Trophoblast cell (in vitro differentiated cells and primary cell): ENCODE measurements around the gene ENTPD8.

ENCODE experiments used
- DNase-seq, 2 donors: peaks; one replicate each; pipeline ENCODE4 v3.0.0-alpha.2; 2016
- H2AFZ ChIP-seq: 2 replicates; pipeline ENCODE4 v1.6.1; 2013; ENCODE audit warnings: low read length, moderate library complexity, mild to moderate bottlenecking; ENCODE audit not compliant: insufficient read depth, poor library complexity
- H2AK5ac ChIP-seq: 2 replicates; pipeline ENCODE4 v1.6.1; 2013; ENCODE audit warnings: mild to moderate bottlenecking, low read length
- H2BK120ac ChIP-seq: 2 replicates; pipeline ENCODE4 v1.6.1; 2013; ENCODE audit warnings: low read length, mild to moderate bottlenecking, moderate library complexity; ENCODE audit not compliant: insufficient read depth, poor library complexity
- H2BK12ac ChIP-seq: 2 replicates; pipeline ENCODE4 v1.6.1; 2013; ENCODE audit warnings: mild to moderate bottlenecking, low read length, moderate library complexity
- H2BK5ac ChIP-seq: 2 replicates; pipeline ENCODE4 v1.6.1; 2013; ENCODE audit warnings: low read length, low read depth, moderate library complexity, mild to moderate bottlenecking; ENCODE audit not compliant: poor library complexity
- H3K14ac ChIP-seq: 2 replicates; pipeline ENCODE4 v1.6.1; 2013; ENCODE audit warnings: mild to moderate bottlenecking, low read length
- H3K18ac ChIP-seq: 2 replicates; pipeline ENCODE4 v1.6.1; 2013; ENCODE audit warnings: mild to moderate bottlenecking, low read length
- H3K23ac ChIP-seq: 2 replicates; pipeline ENCODE4 v1.6.1; 2013; ENCODE audit warnings: low read length
- H3K27ac ChIP-seq: 2 replicates; pipeline ENCODE4 v1.5.1; 2013; ENCODE audit warnings: low read depth, mild to moderate bottlenecking, inconsistent platforms, low read length, moderate library complexity
- H3K27me3 ChIP-seq: 2 replicates; pipeline ENCODE4 v1.6.1; 2013; ENCODE audit warnings: inconsistent platforms, mild to moderate bottlenecking, low read length, moderate library complexity; ENCODE audit not compliant: insufficient read depth
- H3K36me3 ChIP-seq, 2 experiments: 1 replicate in 1 of 2; 2 replicates in 1 of 2; pipeline ENCODE4 v1.6.1; 2013; ENCODE audit warnings: low read length in 2 of 2, mild to moderate bottlenecking in 2 of 2, moderate library complexity in 1 of 2; ENCODE audit not compliant: insufficient read depth in 2 of 2, control insufficient read depth in 1 of 2
- H3K4ac ChIP-seq: 2 replicates; pipeline ENCODE4 v1.6.1; 2013; ENCODE audit warnings: low read depth, mild to moderate bottlenecking, low read length, moderate library complexity
- H3K4me1 ChIP-seq, 2 experiments: 1 replicate in 1 of 2; 2 replicates in 1 of 2; pipeline ENCODE4 v1.6.1; 2013; ENCODE audit warnings: low read length in 2 of 2, mild to moderate bottlenecking in 2 of 2, moderate library complexity in 1 of 2; ENCODE audit not compliant: insufficient read depth in 2 of 2, control insufficient read depth in 1 of 2
- H3K4me2 ChIP-seq: 2 replicates; pipeline ENCODE4 v1.6.1; 2013; ENCODE audit warnings: inconsistent platforms, mild to moderate bottlenecking, low read length, moderate library complexity
- H3K4me3 ChIP-seq: 2 replicates; pipeline ENCODE4 v1.5.1; 2013; ENCODE audit warnings: mild to moderate bottlenecking, low read depth, low read length, inconsistent platforms
- H3K79me1 ChIP-seq: one replicate; pipeline ENCODE4 v1.6.1; 2013; ENCODE audit warnings: low read length
- H3K79me2 ChIP-seq: 2 replicates; pipeline ENCODE4 v1.6.1; 2013; ENCODE audit warnings: low read length, mild to moderate bottlenecking; ENCODE audit not compliant: control insufficient read depth, insufficient read depth, poor library complexity
- H3K9ac ChIP-seq: 2 replicates; pipeline ENCODE4 v1.6.1; 2013; ENCODE audit warnings: mild to moderate bottlenecking, low read length
- H3K9me3 ChIP-seq: 2 replicates; pipeline ENCODE4 v1.6.1; 2013; ENCODE audit warnings: low read depth, mild to moderate bottlenecking, control low read depth, inconsistent platforms, low read length; ENCODE audit not compliant: insufficient read depth
- H4K12ac ChIP-seq: 2 replicates; pipeline ENCODE4 v1.6.1; 2013; ENCODE audit warnings: low read depth, mild to moderate bottlenecking, low read length, moderate library complexity
- H4K8ac ChIP-seq: 2 replicates; pipeline ENCODE4 v1.6.1; 2013; ENCODE audit warnings: low read depth, mild to moderate bottlenecking, low read length, moderate library complexity
- H4K91ac ChIP-seq: one replicate; pipeline ENCODE4 v1.6.1; 2013; ENCODE audit warnings: low read depth, mild to moderate bottlenecking, low read length, moderate library complexity
- WGBS: extraction: QIAGEN DNeasy Blood & Tissue Kit; methylation state at CpG from one replicate; pipeline ENCODE4 v1.1.7; 2013; ENCODE audit warnings: missing lambda C conversion rate; ENCODE audit not compliant: insufficient read length, insufficient coverage; ENCODE audit errors: extremely low coverage; 5-methylcytosine and 5-hydroxymethylcytosine counted together

The ENTPD8 gene

GRCh38 chr9:137385061-137385655 lies 56.0 kb downstream of the ENTPD8 start:
- H3K9me3 ChIP-seq, result no peaks in the 10 kb centered on the region
- no peak overlapping the region for H2BK120ac ChIP-seq
- no peak overlapping the region for H2BK5ac ChIP-seq
- no peak overlapping the region for H2AK5ac ChIP-seq
- no peak overlapping the region for H4K91ac ChIP-seq
- no peak overlapping the region for H3K14ac ChIP-seq
- no peak overlapping the region for H3K23ac ChIP-seq
- no peak overlapping the region for H3K4me2 ChIP-seq
- H3K79me2 ChIP-seq, result no peaks in the 10 kb centered on the region
- no peaks in the 10 kb centered on the region for H3K36me3 ChIP-seq
- no peak overlapping the region for H3K4me3 ChIP-seq
- no peaks in the 10 kb centered on the region for H3K27me3 ChIP-seq
- H3K27ac ChIP-seq, result no peak overlapping the region
- WGBS, result no CpG with 5 or more reads among the region's 26 CpGs
- no peaks in the 10 kb centered on the region for H3K4me1 ChIP-seq
- no peak overlapping the region for H3K9ac ChIP-seq
- H3K4ac ChIP-seq, result no peak overlapping the region
- H4K8ac ChIP-seq, result no peak overlapping the region
- DNase-seq, result no peak
- H3K79me1 ChIP-seq, result no peaks in the 10 kb centered on the region
- no peak overlapping the region for H3K18ac ChIP-seq
- no peak overlapping the region for H2AFZ ChIP-seq
- H4K12ac ChIP-seq, result no peak overlapping the region
- no peak overlapping the region for H2BK12ac ChIP-seq
